GM19438 (cell line): ENCODE data around the gene SLC35A5.
A peak's percentile ranks its signal among the peaks of the same experiment; 100 is the strongest.

Experiments
- ATAC-seq: cut with Tn5 transposase; IDR thresholded peaks from one replicate; pipeline ENCODE4 v1.9.1; 2021; ENCODE audit warnings: low read depth; ENCODE audit not compliant: unreplicated experiment

Gene SLC35A5

DNA sequence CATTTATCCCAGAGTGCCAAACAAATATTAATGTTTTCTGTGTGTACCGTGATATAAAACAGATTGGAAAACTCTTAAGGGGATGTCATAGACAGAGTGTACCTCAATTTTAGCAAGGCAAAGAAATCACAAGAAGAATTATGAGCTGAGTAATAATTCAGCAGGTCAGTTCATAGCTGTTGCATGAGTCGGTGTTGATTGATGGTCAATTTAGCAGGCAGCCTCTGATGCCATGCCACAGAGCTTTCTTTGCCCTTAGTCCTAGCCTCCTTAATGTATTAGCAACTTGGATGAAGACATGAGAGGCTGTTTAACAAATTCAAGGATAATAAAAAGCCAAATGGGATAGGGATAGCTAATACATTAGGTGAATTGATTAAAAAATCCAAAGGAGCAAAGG is 6.8 kb downstream of the SLC35A5 start:
- no peak for ATAC-seq

DNA sequence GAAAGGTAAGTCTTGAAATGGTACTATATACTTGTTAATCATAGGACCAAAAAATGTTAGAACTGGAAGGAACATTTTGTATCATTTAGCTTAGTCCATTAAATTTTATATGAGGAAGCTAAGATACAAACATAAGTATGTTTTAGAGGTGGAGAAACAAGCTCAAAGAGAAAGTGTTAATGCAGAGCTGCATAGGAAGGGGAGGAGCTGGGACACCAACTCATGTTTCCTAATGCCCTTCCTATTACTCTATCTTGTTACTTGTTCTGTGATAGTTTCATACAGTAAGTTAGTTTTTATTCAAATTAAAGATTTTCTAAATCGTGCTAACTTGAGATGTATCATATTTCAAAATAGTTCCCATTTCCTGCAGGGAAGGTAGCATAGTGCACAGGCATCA is 7.4 kb downstream of the SLC35A5 start:
- ATAC-seq = no peak

DNA sequence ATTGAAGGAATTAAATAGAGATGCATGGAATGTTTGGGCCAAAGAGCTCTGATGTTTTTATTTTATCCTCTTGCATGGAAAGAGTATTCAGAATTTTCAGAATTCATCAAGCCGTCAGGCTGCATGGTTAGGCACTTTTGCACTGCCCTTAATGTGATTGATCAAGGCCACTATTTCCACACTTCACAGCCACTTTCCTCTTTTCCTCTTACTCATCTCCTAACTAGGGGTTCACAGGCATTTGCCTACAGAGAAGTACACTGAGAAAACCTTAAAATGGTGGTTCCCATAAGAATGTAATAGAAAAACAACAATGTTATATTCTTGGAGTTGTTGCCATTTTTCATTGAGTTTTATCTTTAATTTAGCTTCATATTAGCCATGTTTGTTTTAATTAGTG is 10.9 kb downstream of the SLC35A5 start:
- ATAC-seq = no peak

DNA sequence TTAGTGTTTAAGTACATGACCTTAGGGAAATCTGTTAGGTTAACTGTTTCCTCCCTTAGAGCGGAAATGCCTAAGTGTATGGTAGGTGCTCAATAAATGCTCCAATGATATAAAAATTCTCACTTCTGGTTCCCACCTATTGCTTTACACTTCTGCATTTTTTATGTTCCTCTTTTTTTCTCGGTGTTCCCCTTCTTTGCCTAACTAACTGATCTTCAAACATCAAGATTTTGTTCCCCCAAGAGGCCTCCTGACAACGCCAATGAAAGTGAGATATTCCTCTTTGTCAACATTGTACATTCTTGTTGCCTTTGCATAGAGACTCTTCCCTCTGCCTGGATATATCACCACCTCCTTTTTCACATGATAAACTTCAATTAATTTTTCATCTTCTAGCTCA is 17.4 kb downstream of the SLC35A5 start:
- ATAC-seq = no peak

DNA sequence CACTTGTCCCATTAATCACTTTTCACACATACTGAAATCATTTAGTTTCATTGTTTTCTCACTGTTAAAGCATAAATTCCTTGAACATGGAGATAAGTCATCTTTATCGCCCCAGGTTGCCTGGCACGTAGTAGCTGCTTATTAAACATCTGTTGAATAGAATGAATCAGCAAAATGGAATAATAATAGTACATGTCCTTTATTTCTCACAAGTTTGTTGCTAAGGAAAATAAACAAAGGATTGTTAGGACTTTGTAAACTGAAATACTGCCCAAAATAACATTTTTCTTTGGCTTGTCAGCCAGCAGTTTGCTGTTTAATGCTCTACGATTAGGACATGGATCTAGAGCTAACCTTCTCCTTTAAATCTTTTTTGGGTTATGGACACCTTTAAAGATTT is 17.9 kb downstream of the SLC35A5 start:
- ATAC-seq = no peak

DNA sequence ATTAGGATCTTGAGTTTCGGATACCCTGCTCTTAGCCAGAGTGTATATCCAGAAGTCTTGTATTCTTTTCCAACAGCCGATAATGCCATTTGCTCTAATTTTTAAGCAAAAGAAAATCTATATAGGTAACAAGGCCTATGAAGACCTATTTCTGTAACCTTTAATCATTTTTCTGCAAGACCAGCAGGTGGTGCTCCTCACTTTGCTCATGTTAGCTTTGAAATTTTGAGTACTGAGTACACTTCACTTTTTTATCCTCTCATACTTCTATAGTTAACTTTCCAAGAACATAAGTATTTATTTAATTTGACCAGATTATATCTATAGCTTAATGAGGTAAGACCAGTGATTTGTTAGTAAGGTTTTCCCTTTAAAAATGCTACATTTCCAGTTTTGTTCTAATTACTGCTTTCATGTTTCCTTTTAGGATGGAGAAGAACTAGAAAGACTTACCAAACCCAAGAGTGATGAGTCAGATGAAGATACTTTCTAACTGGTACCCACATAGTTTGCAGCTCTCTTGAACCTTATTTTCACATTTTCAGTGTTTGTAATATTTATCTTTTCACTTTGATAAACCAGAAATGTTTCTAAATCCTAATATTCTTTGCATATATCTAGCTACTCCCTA is 20.5 kb downstream of the SLC35A5 start:
- ATAC-seq = no peak

DNA sequence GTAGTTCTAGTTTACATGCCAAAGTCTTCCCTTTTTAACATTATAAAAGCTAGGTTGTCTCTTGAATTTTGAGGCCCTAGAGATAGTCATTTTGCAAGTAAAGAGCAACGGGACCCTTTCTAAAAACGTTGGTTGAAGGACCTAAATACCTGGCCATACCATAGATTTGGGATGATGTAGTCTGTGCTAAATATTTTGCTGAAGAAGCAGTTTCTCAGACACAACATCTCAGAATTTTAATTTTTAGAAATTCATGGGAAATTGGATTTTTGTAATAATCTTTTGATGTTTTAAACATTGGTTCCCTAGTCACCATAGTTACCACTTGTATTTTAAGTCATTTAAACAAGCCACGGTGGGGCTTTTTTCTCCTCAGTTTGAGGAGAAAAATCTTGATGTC is 21.3 kb downstream of the SLC35A5 start:
- ATAC-seq = no peak

DNA sequence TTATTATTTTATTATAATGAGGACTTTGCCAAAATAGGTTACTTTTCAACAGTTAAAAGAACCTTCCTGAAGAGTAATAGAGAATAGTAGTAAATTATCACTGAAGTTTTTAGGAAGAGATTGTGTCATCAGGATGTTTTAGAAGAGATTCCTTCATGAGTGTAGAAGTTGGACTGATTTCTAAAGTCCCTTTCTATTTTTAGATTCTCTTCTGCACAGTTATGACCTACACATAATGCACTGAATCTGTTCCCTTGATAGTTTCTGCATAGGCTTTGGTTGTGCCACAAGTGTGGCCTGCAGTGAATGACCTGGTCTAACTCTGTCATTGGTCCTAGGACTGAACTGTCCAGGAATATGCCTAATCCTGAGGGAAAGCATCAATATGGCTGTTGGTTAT is 23.9 kb downstream of the SLC35A5 start:
- ATAC-seq = no peak

DNA sequence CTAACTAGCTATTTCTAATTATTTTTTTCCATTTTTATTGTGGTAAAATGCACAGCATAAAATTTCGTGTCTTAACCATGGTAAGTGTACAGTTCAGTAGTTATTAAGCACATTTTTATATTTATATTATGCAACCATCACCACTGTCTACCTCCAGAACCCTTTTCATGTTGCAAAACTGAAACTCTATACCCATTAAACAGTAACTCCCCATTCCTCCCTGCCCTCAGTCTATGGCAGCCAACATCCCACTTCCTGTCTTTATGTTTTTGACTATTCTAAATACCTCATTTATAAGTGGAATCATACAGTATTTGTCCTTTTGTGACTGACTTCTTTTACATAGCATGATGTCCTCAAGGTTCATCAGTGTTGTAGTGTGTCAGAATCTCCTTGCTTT is 25.5 kb downstream of the SLC35A5 start:
- no peak for ATAC-seq

DNA sequence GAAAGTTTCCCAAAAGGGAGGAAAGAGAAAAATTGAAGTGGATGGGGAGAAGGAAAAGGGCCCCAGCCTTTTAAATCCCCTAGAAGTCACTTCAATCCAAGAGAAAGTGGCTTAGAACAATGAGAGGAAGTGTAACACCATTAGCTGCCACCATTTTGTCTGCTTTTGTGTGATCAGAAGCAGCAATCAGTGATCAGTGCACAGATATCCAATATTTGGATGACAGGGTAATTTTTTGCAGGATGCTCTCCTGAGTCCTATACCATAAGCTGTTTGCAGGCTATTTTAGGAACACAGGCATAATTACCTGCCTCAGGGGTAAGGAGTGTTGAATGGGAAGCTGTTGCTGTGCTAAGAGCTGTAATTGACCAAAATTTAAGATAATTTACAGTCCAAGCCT is 31.4 kb downstream of the SLC35A5 start:
- no peak for ATAC-seq

DNA sequence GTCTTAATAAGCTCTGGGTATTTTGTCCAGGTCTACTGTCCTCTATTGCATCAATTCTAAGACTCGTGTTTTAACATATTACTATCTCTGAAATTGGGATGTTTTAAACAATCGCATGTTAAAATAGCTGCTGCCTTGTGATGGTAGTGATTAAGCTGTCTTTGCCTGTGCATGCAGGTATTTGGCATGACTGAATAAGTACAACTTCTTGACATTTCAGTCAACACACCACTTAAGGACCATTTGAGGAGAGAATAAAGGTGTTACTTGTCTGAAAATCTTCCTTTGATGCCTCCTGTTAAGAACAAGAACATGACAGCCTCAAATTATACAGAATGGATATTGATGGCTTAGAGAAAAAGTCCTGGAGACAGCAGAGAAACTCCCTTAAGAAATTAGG is 33.0 kb downstream of the SLC35A5 start:
- no peak for ATAC-seq

DNA sequence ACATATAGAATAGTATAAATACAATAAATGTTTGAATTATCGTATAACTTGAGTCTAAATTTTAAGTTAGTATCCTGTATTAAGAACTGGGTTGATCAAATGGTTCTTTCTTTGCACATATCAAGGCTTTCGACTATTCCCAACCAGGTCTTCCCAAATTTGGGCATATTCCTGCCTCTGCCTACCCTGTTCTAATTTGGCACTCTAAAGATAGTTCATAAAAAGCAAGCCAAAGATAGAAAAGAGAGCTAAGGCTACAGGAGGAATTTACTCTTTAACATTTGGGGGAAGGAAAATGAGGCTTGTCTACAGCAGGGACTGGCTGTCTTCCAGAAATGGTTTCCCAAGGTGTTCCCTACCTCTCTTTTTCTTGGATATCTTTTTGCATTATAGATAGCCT is 36.1 kb downstream of the SLC35A5 start:
- ATAC-seq = no peak

DNA sequence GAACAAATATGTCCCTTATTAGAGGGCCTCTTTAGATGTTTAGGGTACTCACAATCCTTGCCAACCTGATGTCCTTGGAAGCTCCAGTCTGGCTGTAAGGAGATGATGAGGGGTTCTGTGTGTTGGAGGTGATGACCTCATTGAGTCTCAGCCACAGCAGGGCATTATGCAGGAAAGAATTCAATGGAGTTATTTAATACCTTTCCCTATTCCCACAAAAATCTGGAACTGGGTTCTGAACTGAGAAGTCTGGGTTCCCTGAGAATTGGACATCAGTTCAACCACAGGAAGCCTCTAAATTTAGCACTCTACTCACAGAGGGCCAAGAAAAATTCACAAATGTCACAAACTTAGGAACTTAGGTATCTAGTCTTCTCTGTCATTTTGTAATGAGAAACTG is 36.9 kb downstream of the SLC35A5 start:
- no peak for ATAC-seq

DNA sequence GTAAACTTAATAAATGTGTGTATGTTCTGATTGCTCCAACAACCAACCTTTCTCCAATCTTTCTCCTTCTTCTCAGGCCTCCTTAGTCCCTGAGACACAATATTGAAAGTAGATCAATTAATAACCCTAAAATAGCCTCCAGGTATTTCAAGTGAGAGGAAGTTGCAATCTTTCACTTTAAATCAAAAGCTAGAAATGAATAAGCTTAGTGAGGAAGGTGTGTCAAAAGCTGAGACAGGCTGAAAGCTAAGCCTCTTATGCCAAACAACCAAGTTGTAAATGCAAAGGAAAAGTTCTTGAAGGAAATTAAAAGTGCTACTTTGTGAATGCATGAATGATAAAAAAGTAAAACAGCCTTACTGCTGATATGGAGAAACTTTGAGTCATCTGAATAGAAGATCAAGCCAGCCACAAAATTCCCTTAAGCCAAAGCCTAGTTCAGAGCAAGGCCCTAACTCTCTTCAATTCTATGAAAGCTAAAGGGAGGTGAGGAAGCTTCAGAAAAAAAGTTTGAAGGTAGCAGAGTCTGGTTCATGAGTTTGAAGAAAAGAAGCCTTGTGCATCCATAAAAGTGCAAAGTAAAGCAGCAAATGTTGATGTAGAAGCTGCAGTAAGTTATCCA is 40.5 kb downstream of the SLC35A5 start:
- ATAC-seq = peak; percentile 81

DNA sequence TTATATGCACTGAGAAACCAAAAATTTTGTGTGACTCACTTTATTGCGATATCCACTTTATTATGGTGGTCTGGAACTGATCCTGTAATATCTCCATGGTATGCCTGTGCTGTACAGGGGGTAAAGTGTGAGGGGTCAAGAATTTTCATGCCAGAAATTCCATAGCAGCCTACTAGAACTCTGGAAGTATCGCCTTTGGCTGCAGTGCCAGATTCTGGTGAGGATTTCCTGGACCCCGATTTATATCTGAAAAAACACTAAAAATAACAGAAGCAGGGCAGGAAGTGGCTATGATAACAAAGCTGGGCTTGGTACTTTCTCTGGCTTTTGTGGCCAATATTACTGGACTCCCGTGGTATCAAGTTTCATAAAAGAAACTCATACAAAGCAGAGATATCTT is 42.7 kb downstream of the SLC35A5 start:
- ATAC-seq = no peak

DNA sequence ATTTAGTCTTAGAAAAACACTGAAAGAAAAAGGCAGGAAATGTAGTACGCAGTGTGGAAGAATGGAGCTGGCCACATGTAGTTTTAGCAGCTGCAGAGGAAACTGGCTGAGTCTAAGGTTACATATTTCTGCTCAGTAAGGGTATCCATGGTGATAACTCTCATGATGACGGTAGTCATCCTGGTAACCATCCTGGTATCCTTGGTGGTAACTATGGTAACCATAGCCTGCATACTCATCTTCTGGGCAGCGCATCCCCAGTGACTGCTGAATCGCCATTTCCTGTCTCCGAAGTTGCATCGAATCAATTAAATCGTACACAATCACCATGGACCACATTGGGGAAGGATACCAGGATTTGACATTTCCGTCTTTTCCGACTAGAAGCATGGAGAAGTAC is 43.4 kb downstream of the SLC35A5 start:
- no peak for ATAC-seq

DNA sequence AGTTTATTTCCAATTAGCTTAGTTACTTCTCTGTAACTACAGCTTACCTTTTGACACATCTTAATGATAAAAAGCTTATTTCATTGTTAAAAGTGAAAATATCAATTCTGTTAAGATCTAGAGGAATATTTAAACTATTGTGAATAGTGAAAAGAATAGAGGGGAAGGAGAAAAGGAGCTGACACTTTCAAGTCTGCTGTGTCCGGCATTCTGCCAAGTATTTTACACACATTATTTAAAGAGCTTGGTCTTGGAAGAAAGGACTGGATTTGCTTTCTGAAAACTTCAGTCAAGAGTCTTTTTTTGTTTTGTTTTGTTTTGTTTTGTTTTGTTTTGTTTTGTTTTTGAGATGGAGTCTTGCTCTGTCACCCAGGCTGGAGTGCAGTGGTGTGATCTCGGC is 44.3 kb downstream of the SLC35A5 start:
- no peak for ATAC-seq

DNA sequence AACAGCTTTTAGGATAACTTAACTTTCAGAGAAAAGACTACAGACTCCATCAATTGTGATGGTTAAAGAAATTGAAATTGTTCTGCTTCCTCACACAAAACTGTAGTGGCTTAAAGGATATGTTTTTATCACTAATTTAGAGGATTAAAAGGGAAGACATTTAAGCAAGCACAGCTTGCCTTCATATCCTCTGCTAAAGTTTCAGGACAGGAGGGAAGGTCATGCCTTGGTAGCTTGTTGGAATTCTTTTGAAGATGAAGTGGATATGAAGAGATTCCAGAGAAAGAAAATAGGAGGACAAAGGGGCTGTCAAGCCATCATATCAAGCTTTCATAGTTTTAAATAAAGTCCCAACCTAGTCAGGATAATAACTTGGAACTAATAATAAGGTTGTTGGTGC is 46.0 kb downstream of the SLC35A5 start:
- no peak for ATAC-seq

DNA sequence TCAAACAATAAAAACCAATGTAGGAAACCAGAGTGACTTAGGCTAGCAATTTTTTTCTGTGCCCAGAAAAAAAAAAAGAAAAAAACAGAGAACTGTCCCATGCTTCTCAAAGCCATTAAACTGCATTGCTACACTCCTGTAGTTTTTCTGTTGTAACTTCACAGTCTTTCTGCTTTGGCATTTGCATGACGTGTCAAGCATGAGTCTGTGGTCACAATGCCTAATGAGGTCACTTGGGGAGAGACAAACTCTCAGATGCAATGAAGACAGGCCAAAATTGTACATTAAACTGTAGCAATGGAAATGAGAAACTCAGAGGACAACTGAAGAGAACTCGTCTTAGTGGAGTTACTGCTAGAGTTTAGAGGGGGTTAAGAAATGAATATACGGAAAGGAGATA is 48.3 kb downstream of the SLC35A5 start:
- no peak for ATAC-seq

DNA sequence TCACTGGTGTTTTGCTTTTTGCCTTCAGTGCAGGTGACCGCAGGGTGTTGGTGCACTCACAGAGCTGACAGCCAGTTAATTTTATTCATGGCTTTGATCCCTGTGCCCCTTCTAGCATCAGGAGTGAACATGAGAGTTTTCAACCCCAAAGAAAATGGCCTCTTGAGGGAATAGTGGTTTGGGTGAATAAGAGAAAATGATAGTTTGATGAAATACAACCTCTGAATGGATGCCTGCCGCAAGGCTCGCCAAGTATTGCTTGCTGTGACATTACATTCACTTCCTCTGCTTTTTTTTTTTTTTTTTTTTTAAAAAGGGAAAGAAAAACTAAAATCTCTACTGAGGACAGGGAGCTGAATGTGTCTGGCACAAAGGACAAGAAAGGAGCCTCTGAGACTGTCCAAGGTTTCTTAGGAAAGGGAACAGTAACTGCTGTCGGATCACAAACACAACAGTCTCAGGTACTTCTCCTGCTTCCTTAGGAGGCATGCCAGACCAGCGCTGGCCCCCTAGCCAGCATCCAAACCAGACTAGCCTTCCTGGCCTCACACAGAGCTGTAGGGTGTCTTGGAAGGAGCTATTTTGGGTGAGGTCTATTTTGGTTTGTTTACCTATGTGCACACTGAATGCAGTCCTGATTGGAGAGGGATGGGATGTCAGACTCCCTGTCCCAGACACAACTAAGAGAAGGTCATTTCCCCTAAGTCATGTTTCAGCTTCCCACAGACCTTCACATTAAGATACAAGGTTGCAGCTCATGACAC is 50.1 kb downstream of the SLC35A5 start:
- ATAC-seq = no peak

DNA sequence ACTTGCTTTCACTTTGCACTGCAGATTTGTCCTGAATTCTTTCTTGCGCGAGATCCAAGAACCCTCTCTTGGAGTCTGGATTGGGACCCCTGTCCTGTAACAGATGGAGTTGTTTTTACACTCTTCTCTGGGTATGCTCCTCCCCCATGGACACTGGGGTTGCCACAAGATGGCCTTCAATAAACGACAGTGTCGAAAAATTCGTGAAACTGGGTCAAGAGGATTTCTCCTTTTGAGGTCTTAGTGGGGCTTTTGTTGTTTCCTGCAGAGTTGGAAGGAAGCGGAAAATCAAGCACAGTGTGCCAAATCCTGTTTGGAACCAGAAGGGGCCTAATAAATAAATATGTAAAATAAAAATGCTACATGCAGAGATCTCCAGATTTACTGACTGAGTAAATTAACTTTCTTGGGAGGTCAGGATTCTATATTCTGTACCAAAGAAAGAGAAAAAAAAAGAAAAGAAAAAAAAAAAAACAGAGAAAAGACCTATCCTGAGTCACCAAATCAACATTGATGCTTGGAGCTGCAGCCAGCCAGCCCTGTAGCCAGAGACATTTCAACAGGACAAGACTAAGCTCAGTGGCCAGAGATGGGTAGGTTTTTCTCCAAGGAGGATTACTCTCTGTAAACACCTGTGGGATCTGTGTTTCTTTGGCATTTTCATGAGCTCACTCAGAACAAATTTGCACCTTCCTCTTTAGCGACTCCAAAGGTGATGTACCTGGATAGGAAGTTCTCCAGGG is 54.3 kb downstream of the SLC35A5 start:
- no peak for ATAC-seq
